HG02938 (cell line): Measurements from ENCODE around the gene TEKT5.
"Not testable (repeated sequence)": the region's sequence is repeated elsewhere in the genome, so short reads cannot be mapped to it uniquely, and the experiment has no call there.

Source experiments
- ATAC-seq: cut with Tn5 transposase; IDR thresholded peaks from one replicate; pipeline ENCODE4 v1.9.1; 2021; ENCODE audit warnings: mild to moderate bottlenecking, moderate library complexity; ENCODE audit not compliant: unreplicated experiment

Gene TEKT5

GRCh38 chr16:10635365-10636021, 59.2 kb downstream of the TEKT5 start:
- no peak for ATAC-seq

- not testable (repeated sequence) for ATAC-seq
Measured at GRCh38 chr16:10633429-10633828, 61.3 kb downstream of the TEKT5 start.

GRCh38 chr16:10631886-10632285, 62.8 kb downstream of the TEKT5 start:
- ATAC-seq, result no peak

GRCh38 chr16:10629592-10629963, 65.2 kb downstream of the TEKT5 start:
- no peak for ATAC-seq

GRCh38 chr16:10625595-10626357, 69.0 kb downstream of the TEKT5 start:
- no peak for ATAC-seq

GRCh38 chr16:10624527-10624926, 70.2 kb downstream of the TEKT5 start:
- ATAC-seq, result no peak

- no peak for ATAC-seq
Measured at GRCh38 chr16:10623059-10623458, 71.7 kb downstream of the TEKT5 start.

- ATAC-seq, result no peak
Measured at GRCh38 chr16:10622036-10622921, 72.5 kb downstream of the TEKT5 start.

GRCh38 chr16:10621216-10621949, 73.3 kb downstream of the TEKT5 start:
- not testable (repeated sequence) for ATAC-seq

- no peak for ATAC-seq
Measured at GRCh38 chr16:10620120-10620519, 74.6 kb downstream of the TEKT5 start.

- ATAC-seq, result no peak
Measured at GRCh38 chr16:10619271-10619849, 75.4 kb downstream of the TEKT5 start.

- no peak for ATAC-seq
Measured at GRCh38 chr16:10618710-10619209, 76.0 kb downstream of the TEKT5 start.

- ATAC-seq, result no peak
Measured at GRCh38 chr16:10617662-10618420, 76.9 kb downstream of the TEKT5 start.

- ATAC-seq, result no peak
Measured at GRCh38 chr16:10616756-10617640, 77.7 kb downstream of the TEKT5 start.

GRCh38 chr16:10616419-10616755, 78.3 kb downstream of the TEKT5 start:
- no peak for ATAC-seq

- ATAC-seq, result no peak
Measured at GRCh38 chr16:10614685-10615084, 80.0 kb downstream of the TEKT5 start.

- ATAC-seq, result no peak
Measured at GRCh38 chr16:10613785-10614485, 80.8 kb downstream of the TEKT5 start.

- no peak for ATAC-seq
Measured at GRCh38 chr16:10612649-10613179, 82.0 kb downstream of the TEKT5 start.
